DND-41 (cell line): ENCODE results near the gene MFSD11.
"Not testable (repeated sequence)": the region's sequence is repeated elsewhere in the genome, so short reads cannot be mapped to it uniquely, and the experiment has no call there.

Experiments
- EZH2 ChIP-seq: IDR thresholded peaks from 3 replicates; pipeline ENCODE4 v1.6.1; 2012; ENCODE audit warnings: borderline replicate concordance, low read depth, mild to moderate bottlenecking, moderate library complexity, low read length, inconsistent platforms; ENCODE audit not compliant: severe bottlenecking
- TF ChIP-seq, protein P1 (sequence below): IDR thresholded peaks from 2 replicates; pipeline ENCODE4 v1.5.1; 2012; ENCODE audit warnings: borderline replicate concordance, low read length, moderate library complexity, mild to moderate bottlenecking; ENCODE audit not compliant: poor library complexity, severe bottlenecking; ENCODE audit errors: extremely low read depth

- TF ChIP-seq, protein P1, sequence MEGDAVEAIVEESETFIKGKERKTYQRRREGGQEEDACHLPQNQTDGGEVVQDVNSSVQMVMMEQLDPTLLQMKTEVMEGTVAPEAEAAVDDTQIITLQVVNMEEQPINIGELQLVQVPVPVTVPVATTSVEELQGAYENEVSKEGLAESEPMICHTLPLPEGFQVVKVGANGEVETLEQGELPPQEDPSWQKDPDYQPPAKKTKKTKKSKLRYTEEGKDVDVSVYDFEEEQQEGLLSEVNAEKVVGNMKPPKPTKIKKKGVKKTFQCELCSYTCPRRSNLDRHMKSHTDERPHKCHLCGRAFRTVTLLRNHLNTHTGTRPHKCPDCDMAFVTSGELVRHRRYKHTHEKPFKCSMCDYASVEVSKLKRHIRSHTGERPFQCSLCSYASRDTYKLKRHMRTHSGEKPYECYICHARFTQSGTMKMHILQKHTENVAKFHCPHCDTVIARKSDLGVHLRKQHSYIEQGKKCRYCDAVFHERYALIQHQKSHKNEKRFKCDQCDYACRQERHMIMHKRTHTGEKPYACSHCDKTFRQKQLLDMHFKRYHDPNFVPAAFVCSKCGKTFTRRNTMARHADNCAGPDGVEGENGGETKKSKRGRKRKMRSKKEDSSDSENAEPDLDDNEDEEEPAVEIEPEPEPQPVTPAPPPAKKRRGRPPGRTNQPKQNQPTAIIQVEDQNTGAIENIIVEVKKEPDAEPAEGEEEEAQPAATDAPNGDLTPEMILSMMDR: not testable (repeated sequence)
- not testable (repeated sequence) for TF ChIP-seq EZH2
Measured at GRCh38 chr17:76806151-76806550, 68.2 kb downstream of the MFSD11 start.
